HepG2 (cell line): ENCODE measurements around the gene SAC3D1. TPM values are rescaled to one million over a fixed set of nuclear protein-coding genes. Genes with fewer than 3 reads are reported as not detected.
A peak's percentile ranks its signal among the peaks of the same experiment; 100 is the strongest.

Experiments
- AGO1 ChIP-seq: fragments of 200-400 bp; formaldehyde crosslinking; IDR thresholded peaks from 2 replicates; pipeline ENCODE4 v1.6.1; 2017; ENCODE audit warnings: mild to moderate bottlenecking, low read depth, low read length, moderate library complexity; ENCODE audit not compliant: poor library complexity, severe bottlenecking
- ARNT2 ChIP-seq: sonication (generic); formaldehyde crosslinking; IDR thresholded peaks from 2 replicates; pipeline ENCODE4 v1.8.0; 2022; ENCODE audit warnings: mild to moderate bottlenecking, low read depth, missing genetic modification reagents, moderate library complexity
- BCL3 ChIP-seq: sonication (generic); formaldehyde crosslinking; IDR thresholded peaks from 2 replicates; pipeline ENCODE4 v1.5.1; 2020; ENCODE audit warnings: mild to moderate bottlenecking, missing genetic modification reagents, moderate library complexity
- BRD4 ChIP-seq: sonication (generic); formaldehyde crosslinking; IDR thresholded peaks from 2 replicates; pipeline ENCODE4 v1.4.0; 2020; ENCODE audit warnings: missing genetic modification reagents
- CREM ChIP-seq, 2 experiments: sonication (generic) in 1 of 2; formaldehyde crosslinking in 1 of 2; IDR thresholded peaks; 2 replicates each; pipeline versions ENCODE4 v1.4.0 to v1.6.1; 2016 to 2020; ENCODE audit warnings: antibody characterized with exemption in 1 of 2, mild to moderate bottlenecking in 1 of 2, missing genetic modification reagents in 1 of 2
- GABPA ChIP-seq, 2 experiments: IDR thresholded peaks; 2 replicates each; pipeline ENCODE4 v1.6.1; 2011 to 2016; ENCODE audit warnings: low read depth in 2 of 2, low read length in 1 of 2, missing biosample characterization in 1 of 2, missing genetic modification characterization in 1 of 2
- MAFG ChIP-seq: sonication (generic); formaldehyde crosslinking; IDR thresholded peaks from 2 replicates; pipeline ENCODE4 v1.5.1; 2020; ENCODE audit warnings: mild to moderate bottlenecking, missing genetic modification reagents
- NR2F2 ChIP-seq: IDR thresholded peaks from 2 replicates; pipeline ENCODE4 v1.6.1; 2012; ENCODE audit warnings: low read depth, inconsistent platforms, borderline replicate concordance
- RAD21 ChIP-seq: fragments of 450-650 bp; formaldehyde crosslinking; IDR thresholded peaks from 2 replicates; pipeline ENCODE4 v1.5.0; 2020; ENCODE audit warnings: mild to moderate bottlenecking
- SP1 ChIP-seq, 2 experiments: fragments of 450-650 bp in 1 of 2; sonication (generic) in 1 of 2; formaldehyde crosslinking in 1 of 2; IDR thresholded peaks; 2 replicates each; pipeline versions ENCODE4 v1.4.0 to v1.6.1; 2016 to 2020; ENCODE audit warnings: missing genetic modification reagents in 1 of 2
- STAT5B ChIP-seq: sonication (generic); formaldehyde crosslinking; IDR thresholded peaks from 2 replicates; pipeline ENCODE4 v1.4.0; 2020; ENCODE audit warnings: missing genetic modification reagents
- ZBTB7B ChIP-seq: sonication (generic); formaldehyde crosslinking; IDR thresholded peaks from 2 replicates; pipeline ENCODE4 v1.4.0; 2020; ENCODE audit warnings: missing genetic modification reagents
- ZFP36L1 ChIP-seq: sonication (generic); formaldehyde crosslinking; IDR thresholded peaks from 2 replicates; pipeline ENCODE4 v1.8.0; 2022; ENCODE audit warnings: mild to moderate bottlenecking, missing genetic modification reagents, moderate library complexity
- ZKSCAN8 ChIP-seq: IDR thresholded peaks from 2 replicates; pipeline ENCODE4 v1.6.1; 2016; ENCODE audit warnings: borderline replicate concordance, missing genetic modification reagents, missing compliant biosample characterization
- ZNF138 ChIP-seq: sonication (generic); formaldehyde crosslinking; IDR thresholded peaks from 2 replicates; pipeline ENCODE4 v1.5.0; 2020; ENCODE audit warnings: mild to moderate bottlenecking, low read depth, missing genetic modification reagents
- ZNF251 ChIP-seq: sonication (generic); formaldehyde crosslinking; IDR thresholded peaks from 2 replicates; pipeline ENCODE4 v1.9.0; 2021; ENCODE audit warnings: mild to moderate bottlenecking, missing genetic modification reagents
- ZNF333 ChIP-seq: sonication (generic); formaldehyde crosslinking; IDR thresholded peaks from 2 replicates; pipeline ENCODE4 v1.4.0; 2020; ENCODE audit warnings: mild to moderate bottlenecking, missing genetic modification reagents, borderline replicate concordance
- ZNF816 ChIP-seq: sonication (generic); formaldehyde crosslinking; IDR thresholded peaks from 2 replicates; pipeline ENCODE4 v1.8.0; 2022; ENCODE audit warnings: missing genetic modification reagents, mild to moderate bottlenecking, borderline replicate concordance
- polyA plus RNA-seq, 8 experiments: library from polyadenylated mRNA; depleted of rRNA in 3 of 8; stranded (reverse) in 7 of 8; unstranded in 1 of 8; fragments of >200 nt; fragmentation: Illumina TruSeq in 4 of 8; extraction: Trizol in 4 of 8; gene quantifications; 2 replicates each; pipeline versions ENCODE4 v1.2.1 to v1.2.3, GENCODE V29; 2011 to 2016; ENCODE audit warnings: low read depth in 4 of 8, missing spikeins in 1 of 8, mixed read lengths in 1 of 8; ENCODE audit not compliant: insufficient read depth in 1 of 8
- total RNA-seq, 5 experiments: library from RNA; depleted of rRNA; stranded (reverse); fragments of >200 nt; fragmentation: Illumina TruSeq; extraction: Trizol; gene quantifications; 2 replicates each; pipeline ENCODE4 v1.2.3, GENCODE V29; 2016; ENCODE audit warnings: low read depth in 1 of 5
- TF ChIP-seq, protein P1 (sequence below): sonication (generic); formaldehyde crosslinking; IDR thresholded peaks from 2 replicates; pipeline ENCODE4 v1.5.0; 2020; ENCODE audit warnings: mild to moderate bottlenecking, missing genetic modification reagents, moderate library complexity
- TF ChIP-seq, protein P2 (sequence below): sonication (generic); formaldehyde crosslinking; IDR thresholded peaks from 2 replicates; pipeline ENCODE4 v1.4.0; 2020; ENCODE audit warnings: mild to moderate bottlenecking, low read depth, missing genetic modification reagents
- TF ChIP-seq, protein P3 (sequence below): sonication (generic); formaldehyde crosslinking; IDR thresholded peaks from 2 replicates; pipeline ENCODE4 v1.8.0; 2022; ENCODE audit warnings: mild to moderate bottlenecking, missing genetic modification reagents
- TF ChIP-seq, protein P4 (sequence below): sonication (generic); formaldehyde crosslinking; IDR thresholded peaks from 2 replicates; pipeline ENCODE4 v1.8.1; 2023; ENCODE audit warnings: mild to moderate bottlenecking, missing genetic modification reagents, borderline replicate concordance

The SAC3D1 gene
- total and polyA plus RNA-seq, 2 of the 13 experiments (the other 11 are each of a cell fraction or from before 2014, with no cell fraction given), result 7.4 to 36.3 TPM

- TF ChIP-seq STAT5B (CRISPR knock-in tag), result peak; percentile 28; the same call in 1 of the 2 replicates
- TF ChIP-seq AGO1, result peak; percentile 36
- no peak for TF ChIP-seq ZNF816 (CRISPR knock-in tag)
- peak; percentile 64; the same call in 1 of the 2 replicates for TF ChIP-seq ZFP36L1 (CRISPR knock-in tag)
- TF ChIP-seq, protein P1, sequence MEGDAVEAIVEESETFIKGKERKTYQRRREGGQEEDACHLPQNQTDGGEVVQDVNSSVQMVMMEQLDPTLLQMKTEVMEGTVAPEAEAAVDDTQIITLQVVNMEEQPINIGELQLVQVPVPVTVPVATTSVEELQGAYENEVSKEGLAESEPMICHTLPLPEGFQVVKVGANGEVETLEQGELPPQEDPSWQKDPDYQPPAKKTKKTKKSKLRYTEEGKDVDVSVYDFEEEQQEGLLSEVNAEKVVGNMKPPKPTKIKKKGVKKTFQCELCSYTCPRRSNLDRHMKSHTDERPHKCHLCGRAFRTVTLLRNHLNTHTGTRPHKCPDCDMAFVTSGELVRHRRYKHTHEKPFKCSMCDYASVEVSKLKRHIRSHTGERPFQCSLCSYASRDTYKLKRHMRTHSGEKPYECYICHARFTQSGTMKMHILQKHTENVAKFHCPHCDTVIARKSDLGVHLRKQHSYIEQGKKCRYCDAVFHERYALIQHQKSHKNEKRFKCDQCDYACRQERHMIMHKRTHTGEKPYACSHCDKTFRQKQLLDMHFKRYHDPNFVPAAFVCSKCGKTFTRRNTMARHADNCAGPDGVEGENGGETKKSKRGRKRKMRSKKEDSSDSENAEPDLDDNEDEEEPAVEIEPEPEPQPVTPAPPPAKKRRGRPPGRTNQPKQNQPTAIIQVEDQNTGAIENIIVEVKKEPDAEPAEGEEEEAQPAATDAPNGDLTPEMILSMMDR (CRISPR knock-in tag), result peak; percentile 32
- no peak for TF ChIP-seq BRD4
- TF ChIP-seq ZKSCAN8 (CRISPR knock-in tag), result peak; percentile 67; the same call in 1 of the 2 replicates
- no peak for TF ChIP-seq ZNF251 (CRISPR knock-in tag)
- TF ChIP-seq ARNT2 (CRISPR knock-in tag), result peak; percentile 95
- no peak for TF ChIP-seq ZNF138 (CRISPR knock-in tag)
- TF ChIP-seq, protein P2, sequence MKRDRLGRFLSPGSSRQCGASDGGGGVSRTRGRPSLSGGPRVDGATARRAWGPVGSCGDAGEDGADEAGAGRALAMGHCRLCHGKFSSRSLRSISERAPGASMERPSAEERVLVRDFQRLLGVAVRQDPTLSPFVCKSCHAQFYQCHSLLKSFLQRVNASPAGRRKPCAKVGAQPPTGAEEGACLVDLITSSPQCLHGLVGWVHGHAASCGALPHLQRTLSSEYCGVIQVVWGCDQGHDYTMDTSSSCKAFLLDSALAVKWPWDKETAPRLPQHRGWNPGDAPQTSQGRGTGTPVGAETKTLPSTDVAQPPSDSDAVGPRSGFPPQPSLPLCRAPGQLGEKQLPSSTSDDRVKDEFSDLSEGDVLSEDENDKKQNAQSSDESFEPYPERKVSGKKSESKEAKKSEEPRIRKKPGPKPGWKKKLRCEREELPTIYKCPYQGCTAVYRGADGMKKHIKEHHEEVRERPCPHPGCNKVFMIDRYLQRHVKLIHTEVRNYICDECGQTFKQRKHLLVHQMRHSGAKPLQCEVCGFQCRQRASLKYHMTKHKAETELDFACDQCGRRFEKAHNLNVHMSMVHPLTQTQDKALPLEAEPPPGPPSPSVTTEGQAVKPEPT (CRISPR knock-in tag), result peak; percentile 77; the same call in 1 of the 2 replicates
- TF ChIP-seq ZBTB7B (CRISPR knock-in tag), result peak; percentile 63
- TF ChIP-seq ZNF333 (CRISPR knock-in tag), result peak; percentile 50
- TF ChIP-seq, protein P3, sequence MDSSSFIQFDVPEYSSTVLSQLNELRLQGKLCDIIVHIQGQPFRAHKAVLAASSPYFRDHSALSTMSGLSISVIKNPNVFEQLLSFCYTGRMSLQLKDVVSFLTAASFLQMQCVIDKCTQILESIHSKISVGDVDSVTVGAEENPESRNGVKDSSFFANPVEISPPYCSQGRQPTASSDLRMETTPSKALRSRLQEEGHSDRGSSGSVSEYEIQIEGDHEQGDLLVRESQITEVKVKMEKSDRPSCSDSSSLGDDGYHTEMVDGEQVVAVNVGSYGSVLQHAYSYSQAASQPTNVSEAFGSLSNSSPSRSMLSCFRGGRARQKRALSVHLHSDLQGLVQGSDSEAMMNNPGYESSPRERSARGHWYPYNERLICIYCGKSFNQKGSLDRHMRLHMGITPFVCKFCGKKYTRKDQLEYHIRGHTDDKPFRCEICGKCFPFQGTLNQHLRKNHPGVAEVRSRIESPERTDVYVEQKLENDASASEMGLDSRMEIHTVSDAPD, result peak; percentile 58; the same call in 1 of the 2 replicates
- TF ChIP-seq BCL3 (CRISPR knock-in tag), result 0 out of 2 replicates have a peak, but pooled peaks have one; percentile 68
- no peak for TF ChIP-seq MAFG (CRISPR knock-in tag)
- TF ChIP-seq CREM (IDR thresholded peaks at IDR 0.05), result peak; percentile 98
- peak; percentile 90 for TF ChIP-seq CREM (CRISPR knock-in tag; IDR thresholded peaks at IDR 0.05)
- no peak; the same call in 1 of the 2 replicates for TF ChIP-seq NR2F2
- TF ChIP-seq RAD21, result peak; percentile 37; the same call in 1 of the 2 replicates
- TF ChIP-seq GABPA (IDR thresholded peaks at IDR 0.05; ENCODE audit: low read depth, low read length), result peak; percentile 94
- peak; percentile 99 for TF ChIP-seq GABPA (CRISPR knock-in tag; IDR thresholded peaks at IDR 0.05; ENCODE audit: low read depth)
- TF ChIP-seq SP1 (IDR thresholded peaks at IDR 0.05), result 0 out of 2 replicates have a peak, but pooled peaks have one; percentile 26
- TF ChIP-seq SP1 (CRISPR knock-in tag; IDR thresholded peaks at IDR 0.05), result peak; percentile 99
- TF ChIP-seq, protein P4, sequence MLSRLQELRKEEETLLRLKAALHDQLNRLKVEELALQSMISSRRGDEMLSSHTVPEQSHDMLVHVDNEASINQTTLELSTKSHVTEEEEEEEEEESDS (CRISPR knock-in tag), result peak; percentile 57; the same call in 1 of the 2 replicates
Measured at GRCh38 chr11:65083834-65084597, 43.0 kb downstream of the SAC3D1 start, which contains the start of the genes CDCA5 and ZFPL1 (continued).
